ENCODE data around the gene ALS2. TPM values are rescaled to one million over a fixed set of nuclear protein-coding genes. Genes with fewer than 3 reads are reported as not detected.
"Not testable (repeated sequence)": the region's sequence is repeated elsewhere in the genome, so short reads cannot be mapped to it uniquely, and the experiment has no call there.

ALS2 gene
- total and polyA plus RNA-seq, 4 donors = 8.2 to 35.3 (median 15.0) TPM

DNA sequence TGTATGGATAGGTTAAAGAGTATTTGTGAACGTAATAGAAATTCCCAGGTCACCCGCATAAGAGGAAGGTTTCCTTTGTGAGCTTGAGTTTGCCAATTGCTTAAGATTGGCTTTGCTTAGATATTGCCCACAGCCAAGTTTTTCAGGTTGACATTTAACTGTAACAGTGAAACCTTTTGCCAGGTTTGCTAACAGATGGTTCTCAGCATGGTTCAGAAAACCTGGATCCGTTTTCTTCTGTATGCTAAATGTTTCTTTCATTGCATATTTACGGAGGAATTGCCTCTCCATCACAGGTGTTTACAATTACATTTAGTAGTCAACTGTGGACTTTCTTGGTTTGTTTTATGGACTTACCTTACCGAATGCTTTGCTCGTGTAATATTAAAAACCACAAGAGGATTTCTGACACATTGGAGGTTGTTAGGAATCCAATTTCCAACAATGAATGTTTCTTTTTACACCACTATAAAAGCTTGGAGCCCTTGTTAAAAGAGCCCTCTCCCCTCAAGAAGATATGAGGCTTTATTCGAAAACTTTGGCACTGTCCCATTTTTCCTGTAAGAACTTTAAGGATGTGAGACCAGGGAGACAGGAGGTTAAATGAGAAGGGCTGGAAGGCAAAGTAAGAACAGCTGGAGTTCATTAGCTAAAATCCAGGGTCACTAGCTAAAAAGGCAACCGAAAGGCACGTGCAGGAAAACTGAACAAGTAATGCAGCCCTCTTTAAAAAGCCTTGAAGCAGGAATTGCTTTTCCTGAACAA lies 33.4 kb upstream of the ALS2 start (continued):
- TF ChIP-seq, protein P1, sequence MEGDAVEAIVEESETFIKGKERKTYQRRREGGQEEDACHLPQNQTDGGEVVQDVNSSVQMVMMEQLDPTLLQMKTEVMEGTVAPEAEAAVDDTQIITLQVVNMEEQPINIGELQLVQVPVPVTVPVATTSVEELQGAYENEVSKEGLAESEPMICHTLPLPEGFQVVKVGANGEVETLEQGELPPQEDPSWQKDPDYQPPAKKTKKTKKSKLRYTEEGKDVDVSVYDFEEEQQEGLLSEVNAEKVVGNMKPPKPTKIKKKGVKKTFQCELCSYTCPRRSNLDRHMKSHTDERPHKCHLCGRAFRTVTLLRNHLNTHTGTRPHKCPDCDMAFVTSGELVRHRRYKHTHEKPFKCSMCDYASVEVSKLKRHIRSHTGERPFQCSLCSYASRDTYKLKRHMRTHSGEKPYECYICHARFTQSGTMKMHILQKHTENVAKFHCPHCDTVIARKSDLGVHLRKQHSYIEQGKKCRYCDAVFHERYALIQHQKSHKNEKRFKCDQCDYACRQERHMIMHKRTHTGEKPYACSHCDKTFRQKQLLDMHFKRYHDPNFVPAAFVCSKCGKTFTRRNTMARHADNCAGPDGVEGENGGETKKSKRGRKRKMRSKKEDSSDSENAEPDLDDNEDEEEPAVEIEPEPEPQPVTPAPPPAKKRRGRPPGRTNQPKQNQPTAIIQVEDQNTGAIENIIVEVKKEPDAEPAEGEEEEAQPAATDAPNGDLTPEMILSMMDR (IDR thresholded peaks at IDR 0.05; ENCODE audit: low read depth, low read length, missing input control) = no peak
- TF ChIP-seq FOXA1 (IDR thresholded peaks at IDR 0.05) = no peak
- TF ChIP-seq GABPA (IDR thresholded peaks at IDR 0.05 in 1 of 2, conservative IDR thresholded peaks at IDR 0.05 in 1 of 2) = no peak
- no peak for TF ChIP-seq YY1 (IDR thresholded peaks at IDR 0.05)
- no peak for TF ChIP-seq RAD21 (IDR thresholded peaks at IDR 0.05)
- TF ChIP-seq HNF4G (IDR thresholded peaks at IDR 0.05) = no peak

DNA sequence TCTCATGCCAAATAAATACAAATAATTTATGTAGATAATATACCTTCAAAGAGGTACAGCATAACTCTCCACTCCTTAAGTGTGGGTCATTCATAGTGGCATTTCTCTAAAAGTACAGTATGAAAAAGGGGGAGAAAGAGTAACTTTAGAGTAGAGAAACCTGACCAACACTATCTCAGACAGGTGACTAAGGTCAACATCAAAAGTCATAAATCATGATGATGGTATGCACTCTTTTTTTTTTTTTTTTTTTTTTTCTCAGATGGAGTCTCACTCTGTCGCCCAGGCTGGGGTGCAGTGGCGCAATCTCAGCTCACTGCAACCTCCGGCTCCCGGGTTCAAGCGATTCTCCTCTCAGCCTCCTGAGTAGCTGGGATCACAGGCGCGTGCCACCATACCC lies 29.9 kb upstream of the ALS2 start:
- H3K4me1 ChIP-seq (ENCODE audit: control insufficient read depth in 4 of 4, insufficient read depth in 4 of 4, low read length in 3 of 4); H3K27ac ChIP-seq (ENCODE audit: low read depth in 1 of 2, low read length in 2 of 2); H3K9ac ChIP-seq (ENCODE audit: low read depth in 1 of 2, low read length in 2 of 2); H3K9me3 ChIP-seq (ENCODE audit: control insufficient read depth in 4 of 4, low read length in 3 of 4); DNase-seq (ENCODE audit: low spot score); H3K4me3 ChIP-seq (ENCODE audit: low read depth in 1 of 3, low read length in 3 of 3); H3K27me3 ChIP-seq (ENCODE audit: control insufficient read depth in 4 of 4, insufficient read depth in 4 of 4, low read length in 3 of 4); H3K36me3 ChIP-seq (ENCODE audit: control insufficient read depth in 4 of 4, insufficient read depth in 3 of 4, low read depth in 1 of 4, low read length in 3 of 4): not testable (repeated sequence)
- 94% methylated on average over 7 of the region's 7 CpGs for WGBS

DNA sequence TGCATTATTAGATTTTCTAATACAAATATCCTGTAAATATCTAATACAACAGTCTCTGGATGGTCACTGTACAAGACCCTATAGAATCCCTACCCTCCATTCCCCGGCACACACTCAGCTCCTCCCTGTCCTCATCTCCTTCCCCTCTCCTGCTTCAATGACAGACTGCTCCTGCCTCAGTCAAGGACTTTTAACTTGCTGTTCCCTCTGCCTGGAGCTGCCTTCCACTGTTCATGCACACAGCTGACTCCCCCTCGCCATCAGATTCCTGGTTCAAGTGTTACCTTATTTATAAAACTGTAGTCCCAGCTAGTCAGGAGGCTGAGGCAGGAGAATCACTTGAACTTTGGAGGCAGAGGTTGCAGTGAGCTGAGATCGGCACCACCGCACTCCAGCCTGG lies 28.9 kb upstream of the ALS2 start:
- Histone ChIP-seq H3K9ac (ENCODE audit: low read depth in 1 of 2, low read length in 2 of 2) (no peak overlapping the region), H3K27ac (ENCODE audit: low read depth in 1 of 2, low read length in 2 of 2) (no peak overlapping the region), H3K36me3 (ENCODE audit: control insufficient read depth in 4 of 4, insufficient read depth in 3 of 4, low read depth in 1 of 4, low read length in 3 of 4) (no peaks in the 10 kb centered on the region), H3K4me1 (ENCODE audit: control insufficient read depth in 4 of 4, insufficient read depth in 4 of 4, low read length in 3 of 4) (no peaks in the 10 kb centered on the region), H3K9me3 (ENCODE audit: control insufficient read depth in 4 of 4, low read length in 3 of 4) (no peaks in the 10 kb centered on the region), H3K27me3 (ENCODE audit: control insufficient read depth in 4 of 4, insufficient read depth in 4 of 4, low read length in 3 of 4) (no peaks in the 10 kb centered on the region), H3K4me3 (ENCODE audit: low read depth in 1 of 3, low read length in 3 of 3) (no peak overlapping the region)
- no peak for DNase-seq (ENCODE audit: low spot score)
- WGBS = 79% methylated on average over 4 of the region's 4 CpGs
- TF ChIP-seq, protein P2, sequence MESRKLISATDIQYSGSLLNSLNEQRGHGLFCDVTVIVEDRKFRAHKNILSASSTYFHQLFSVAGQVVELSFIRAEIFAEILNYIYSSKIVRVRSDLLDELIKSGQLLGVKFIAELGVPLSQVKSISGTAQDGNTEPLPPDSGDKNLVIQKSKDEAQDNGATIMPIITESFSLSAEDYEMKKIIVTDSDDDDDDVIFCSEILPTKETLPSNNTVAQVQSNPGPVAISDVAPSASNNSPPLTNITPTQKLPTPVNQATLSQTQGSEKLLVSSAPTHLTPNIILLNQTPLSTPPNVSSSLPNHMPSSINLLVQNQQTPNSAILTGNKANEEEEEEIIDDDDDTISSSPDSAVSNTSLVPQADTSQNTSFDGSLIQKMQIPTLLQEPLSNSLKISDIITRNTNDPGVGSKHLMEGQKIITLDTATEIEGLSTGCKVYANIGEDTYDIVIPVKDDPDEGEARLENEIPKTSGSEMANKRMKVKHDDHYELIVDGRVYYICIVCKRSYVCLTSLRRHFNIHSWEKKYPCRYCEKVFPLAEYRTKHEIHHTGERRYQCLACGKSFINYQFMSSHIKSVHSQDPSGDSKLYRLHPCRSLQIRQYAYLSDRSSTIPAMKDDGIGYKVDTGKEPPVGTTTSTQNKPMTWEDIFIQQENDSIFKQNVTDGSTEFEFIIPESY (IDR thresholded peaks at IDR 0.05) = no peak
- TF ChIP-seq TAF1 (conservative IDR thresholded peaks at IDR 0.05) = no peak
- TF ChIP-seq GABPA (IDR thresholded peaks at IDR 0.05 in 1 of 2, conservative IDR thresholded peaks at IDR 0.05 in 1 of 2) = no peak
- no peak for TF ChIP-seq YY1 (IDR thresholded peaks at IDR 0.05)
- TF ChIP-seq, protein P3, sequence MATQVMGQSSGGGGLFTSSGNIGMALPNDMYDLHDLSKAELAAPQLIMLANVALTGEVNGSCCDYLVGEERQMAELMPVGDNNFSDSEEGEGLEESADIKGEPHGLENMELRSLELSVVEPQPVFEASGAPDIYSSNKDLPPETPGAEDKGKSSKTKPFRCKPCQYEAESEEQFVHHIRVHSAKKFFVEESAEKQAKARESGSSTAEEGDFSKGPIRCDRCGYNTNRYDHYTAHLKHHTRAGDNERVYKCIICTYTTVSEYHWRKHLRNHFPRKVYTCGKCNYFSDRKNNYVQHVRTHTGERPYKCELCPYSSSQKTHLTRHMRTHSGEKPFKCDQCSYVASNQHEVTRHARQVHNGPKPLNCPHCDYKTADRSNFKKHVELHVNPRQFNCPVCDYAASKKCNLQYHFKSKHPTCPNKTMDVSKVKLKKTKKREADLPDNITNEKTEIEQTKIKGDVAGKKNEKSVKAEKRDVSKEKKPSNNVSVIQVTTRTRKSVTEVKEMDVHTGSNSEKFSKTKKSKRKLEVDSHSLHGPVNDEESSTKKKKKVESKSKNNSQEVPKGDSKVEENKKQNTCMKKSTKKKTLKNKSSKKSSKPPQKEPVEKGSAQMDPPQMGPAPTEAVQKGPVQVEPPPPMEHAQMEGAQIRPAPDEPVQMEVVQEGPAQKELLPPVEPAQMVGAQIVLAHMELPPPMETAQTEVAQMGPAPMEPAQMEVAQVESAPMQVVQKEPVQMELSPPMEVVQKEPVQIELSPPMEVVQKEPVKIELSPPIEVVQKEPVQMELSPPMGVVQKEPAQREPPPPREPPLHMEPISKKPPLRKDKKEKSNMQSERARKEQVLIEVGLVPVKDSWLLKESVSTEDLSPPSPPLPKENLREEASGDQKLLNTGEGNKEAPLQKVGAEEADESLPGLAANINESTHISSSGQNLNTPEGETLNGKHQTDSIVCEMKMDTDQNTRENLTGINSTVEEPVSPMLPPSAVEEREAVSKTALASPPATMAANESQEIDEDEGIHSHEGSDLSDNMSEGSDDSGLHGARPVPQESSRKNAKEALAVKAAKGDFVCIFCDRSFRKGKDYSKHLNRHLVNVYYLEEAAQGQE (IDR thresholded peaks at IDR 0.05) = no peak
- TF ChIP-seq, protein P1 (IDR thresholded peaks at IDR 0.05; ENCODE audit: low read depth, low read length, missing input control) = no peak
- TF ChIP-seq JUND (IDR thresholded peaks at IDR 0.05) = no peak
- TF ChIP-seq, protein P4, sequence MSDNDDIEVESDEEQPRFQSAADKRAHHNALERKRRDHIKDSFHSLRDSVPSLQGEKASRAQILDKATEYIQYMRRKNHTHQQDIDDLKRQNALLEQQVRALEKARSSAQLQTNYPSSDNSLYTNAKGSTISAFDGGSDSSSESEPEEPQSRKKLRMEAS (IDR thresholded peaks at IDR 0.05) = no peak
- TF ChIP-seq, protein P5, sequence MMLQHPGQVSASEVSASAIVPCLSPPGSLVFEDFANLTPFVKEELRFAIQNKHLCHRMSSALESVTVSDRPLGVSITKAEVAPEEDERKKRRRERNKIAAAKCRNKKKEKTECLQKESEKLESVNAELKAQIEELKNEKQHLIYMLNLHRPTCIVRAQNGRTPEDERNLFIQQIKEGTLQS (IDR thresholded peaks at IDR 0.05) = no peak
- TF ChIP-seq FOXA1 (IDR thresholded peaks at IDR 0.05) = no peak
- TF ChIP-seq SP1 (IDR thresholded peaks at IDR 0.05) = no peak
- no peak for TF ChIP-seq RXRA (IDR thresholded peaks at IDR 0.05)
- TF ChIP-seq FOXA2 (IDR thresholded peaks at IDR 0.05) = no peak
